ENCODE measurements around the gene PDLIM1. TPM values are rescaled to one million over a fixed set of nuclear protein-coding genes. Genes with fewer than 3 reads are reported as not detected.

The PDLIM1 gene
- total and polyA plus RNA-seq, 2 of the 8 experiments (the other 6 are each of a cell fraction or from before 2014, with no cell fraction given) = 169 to 245 TPM

- Histone ChIP-seq H3K4ac (replicated peaks; ENCODE audit: insufficient read length, low read depth, low read length) (no peak overlapping the region), H3K23ac (ENCODE audit: insufficient read length) (no peak overlapping the region), H3K27me3 (replicated peaks in 1 of 4; ENCODE audit: control insufficient read depth in 3 of 4, extremely low read depth in 1 of 4, insufficient read depth in 3 of 4, low read length in 3 of 4) (peaks cover 0 to 6% (median 4%) of the 10 kb centered on the region in 4 experiments; a peak in 5 of 7 replicates), H2AFZ (ENCODE audit: low read length) (no peak overlapping the region), H2BK5ac (ENCODE audit: low read depth, low read length) (peak overlapping the region; percentile 49; the same call in 1 of the 2 replicates), H3K27ac (ENCODE audit: low read depth, low read length) (no peak overlapping the region), H3K23me2 (ENCODE audit: low read depth, low read length) (peaks cover 3% of the 10 kb centered on the region; the same call in 1 of the 2 replicates), H3K36me3 (ENCODE audit: control insufficient read depth in 2 of 4, insufficient read depth in 4 of 4, low read length in 3 of 4) (peaks cover 0 to 3% (median 0%) of the 10 kb centered on the region in 4 experiments; a peak in 1 of 8 replicates), H2BK15ac (ENCODE audit: low read length) (no peak overlapping the region), H4K8ac (ENCODE audit: extremely low read depth, insufficient read depth, low read length) (no peak overlapping the region), H2BK20ac (ENCODE audit: low read length) (peak overlapping the region; percentile 43; the same call in 1 of the 2 replicates), H3K9me3 (ENCODE audit: insufficient read depth in 2 of 2, low read depth in 1 of 2, low read length in 1 of 2) (no peaks in the 10 kb centered on the region), H4K20me1 (replicated peaks in 1 of 2; ENCODE audit: control insufficient read depth in 1 of 2, insufficient read depth in 2 of 2, low read length in 2 of 2) (peaks cover 2 to 9% of the 10 kb centered on the region in 2 experiments), H3K4me2 (ENCODE audit: insufficient read depth in 1 of 2, low read depth in 2 of 2, low read length in 2 of 2) (peak overlapping the region; percentile 84 to 98), H3K56ac (replicated peaks; ENCODE audit: insufficient read length, low read depth, low read length) (no peak overlapping the region), H3K18ac (ENCODE audit: extremely low read depth, low read length) (peak overlapping the region; percentile 57; the same call in 1 of the 2 replicates), H3K4me3 (ENCODE audit: extremely low read depth in 1 of 4, insufficient read depth in 2 of 4, low read depth in 3 of 4, low read length in 4 of 4) (peak overlapping the region; percentile 75 to 93 (median 86)), H3K4me1 (replicated peaks in 1 of 4; ENCODE audit: control insufficient read depth in 3 of 4, insufficient read depth in 4 of 4, low read length in 3 of 4) (peaks cover 5 to 15% (median 9%) of the 10 kb centered on the region in 4 experiments; a peak in 6 of 7 replicates), H3K79me2 (ENCODE audit: control insufficient read depth in 1 of 2, insufficient read depth in 2 of 2, low read length in 2 of 2) (peaks cover 39 to 57% of the 10 kb centered on the region in 2 experiments), H4K91ac (replicated peaks; ENCODE audit: insufficient read length, low read length) (no peak overlapping the region), H2BK120ac (replicated peaks; ENCODE audit: low read depth, low read length) (no peak overlapping the region), H2BK12ac (ENCODE audit: low read depth, low read length) (peak overlapping the region; percentile 30), H3K79me1 (ENCODE audit: low read depth, low read length) (peaks cover 18% of the 10 kb centered on the region), H2AK5ac (ENCODE audit: low read depth, low read length) (no peak overlapping the region), H4K5ac (ENCODE audit: insufficient read length, low read depth, low read length) (no peak overlapping the region), H3K14ac (ENCODE audit: insufficient read length) (no peak overlapping the region), H3K9ac (replicated peaks in 1 of 4; ENCODE audit: extremely low read depth in 1 of 4, low read depth in 3 of 4, low read length in 3 of 4) (peak overlapping the region in 1 of 4 experiments; percentile 45; a peak in 1 of 7 replicates)
- FAIRE-seq = no peak
- WGBS, 2 experiments (ENCODE audit: extremely low coverage in 1 of 2, insufficient coverage in 1 of 2, insufficient read length in 1 of 2, insufficient replicate concordance in 2 of 2, low coverage in 1 of 2, low lambda C conversion rate in 2 of 2, missing lambda C conversion rate in 1 of 2) = 49% methylated on average over 12 of the region's 12 CpGs; no CpG with 5 or more reads in 1 of the 2 experiments
- no peak for DNase-seq (ENCODE audit: low read depth in 1 of 2, low spot score in 2 of 2)
- ChIA-PET CTCF (ENCODE audit: partially characterized antibody) (interaction anchor here (0.6 to 2.8 kb wide), 13 partner anchors 11 to 156 kb away, joined by 3 to 19 read pairs (median 3); no protein-coding TSS in a partner anchor), POLR2A (ENCODE audit: partially characterized antibody) (interaction anchor here (0.9 to 2.8 kb wide), 4 partner anchors 11 to 54 kb away, joined by 3 to 18 read pairs (median 6); no protein-coding TSS in a partner anchor)
- TF ChIP-seq YY1 (IDR thresholded peaks at IDR 0.05; ENCODE audit: low read depth, low read length) = 0 out of 2 replicates have a peak, but pooled peaks have one; percentile 23
- TF ChIP-seq ATF3 (IDR thresholded peaks at IDR 0.05; ENCODE audit: insufficient read depth, low read depth, low read length) = no peak
- TF ChIP-seq USF2 (IDR thresholded peaks at IDR 0.05; ENCODE audit: low read length) = no peak
- peak; percentile 58; the same call in 1 of the 2 replicates for TF ChIP-seq TEAD4 (IDR thresholded peaks at IDR 0.05; ENCODE audit: low read depth, low read length)
- TF ChIP-seq TAF1 (IDR thresholded peaks at IDR 0.05; ENCODE audit: low read depth, low read length) = no peak
- no peak for TF ChIP-seq SP1 (IDR thresholded peaks at IDR 0.05; ENCODE audit: low read depth, low read length)
- TF ChIP-seq RAD21 (IDR thresholded peaks at IDR 0.05 in 1 of 2, conservative IDR thresholded peaks at IDR 0.05 in 1 of 2; ENCODE audit: low read depth in 2 of 2, low read length in 2 of 2) = peak; percentile 39 to 41; a peak in 2 of 4 replicates
- TF ChIP-seq SUZ12 (IDR thresholded peaks at IDR 0.05; ENCODE audit: low read length) = peak; percentile 15; the same call in 1 of the 2 replicates
Observed at GRCh38 chr10:95289003-95289920, 1.5 kb downstream of the PDLIM1 start.

Measured in H1 (cell line).